Measurements from ENCODE around the gene SUMF2.

DNA sequence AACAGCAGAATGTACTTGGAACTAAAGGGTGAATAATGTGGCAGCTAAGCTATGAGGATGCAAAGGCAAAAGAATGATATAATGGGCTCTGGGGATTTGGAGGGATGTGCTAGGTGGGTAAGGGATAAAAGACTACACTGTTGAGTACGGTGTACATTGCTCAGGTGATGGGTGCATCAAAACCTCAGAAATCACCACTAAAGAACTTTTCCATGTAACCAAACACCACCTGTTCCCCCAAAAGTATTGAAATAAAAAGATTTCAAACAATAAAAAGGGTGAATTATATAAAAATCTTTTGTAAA, 43.8 kb downstream of the SUMF2 start:
- no peak for TF ChIP-seq CTCF (IDR thresholded peaks at IDR 0.05)
- TF ChIP-seq POLR2A (IDR thresholded peaks at IDR 0.05) = no peak

All from tibial nerve (tissue), 3 donors.